BJ (cell line): ENCODE data around the gene IL17RE. TPM values are rescaled to one million over a fixed set of nuclear protein-coding genes. Genes with fewer than 3 reads are reported as not detected.
"Not testable (repeated sequence)": the region's sequence is repeated elsewhere in the genome, so short reads cannot be mapped to it uniquely, and the experiment has no call there.

Experiments
- CTCF ChIA-PET: fragments of 350-600 bp; formaldehyde crosslinking; extraction: SDS; loops from one replicate; lab custom pipeline; 2021; ENCODE audit warnings: antibody characterized with exemption, inconsistent platforms; lab: Yijun Ruan, JAX
- POLR2A ChIA-PET: fragments of 300-600 bp; sonication (Branson Sonifier 250); formaldehyde crosslinking; extraction: SDS; loops from one replicate; lab custom pipeline; 2021; ENCODE audit warnings: antibody characterized with exemption; lab: Charles Lee
- DNase-seq: peaks from one replicate; pipeline ENCODE4 v3.0.0-alpha.2; 2011; ENCODE audit warnings: low read depth
- H3K27me3 ChIP-seq: 2 replicates; pipeline ENCODE4 v1.6.0; 2011; ENCODE audit warnings: low read length; ENCODE audit not compliant: control insufficient read depth, insufficient read depth
- H3K36me3 ChIP-seq: 2 replicates; pipeline ENCODE4 v1.5.1; 2011; ENCODE audit warnings: low read length; ENCODE audit not compliant: control insufficient read depth, insufficient read depth
- H3K4me3 ChIP-seq: 2 replicates; pipeline ENCODE4 v1.5.1; 2011; ENCODE audit warnings: low read depth, mild to moderate bottlenecking, control low read depth, low read length
- polyA plus RNA-seq: library from polyadenylated mRNA; depleted of rRNA; stranded (reverse); fragments of >200 nt; gene quantifications from 2 replicates; pipeline ENCODE4 v1.2.3, GENCODE V29; 2011
- TF ChIP-seq, protein P1 (sequence below): IDR thresholded peaks from 2 replicates; pipeline ENCODE4 v1.5.1; 2011; ENCODE audit warnings: low read depth, mild to moderate bottlenecking, control low read depth, inconsistent platforms, low read length, moderate library complexity; ENCODE audit not compliant: insufficient read depth

Gene IL17RE
- polyA plus RNA-seq, 1 experiment, result 4.0 TPM

DNA sequence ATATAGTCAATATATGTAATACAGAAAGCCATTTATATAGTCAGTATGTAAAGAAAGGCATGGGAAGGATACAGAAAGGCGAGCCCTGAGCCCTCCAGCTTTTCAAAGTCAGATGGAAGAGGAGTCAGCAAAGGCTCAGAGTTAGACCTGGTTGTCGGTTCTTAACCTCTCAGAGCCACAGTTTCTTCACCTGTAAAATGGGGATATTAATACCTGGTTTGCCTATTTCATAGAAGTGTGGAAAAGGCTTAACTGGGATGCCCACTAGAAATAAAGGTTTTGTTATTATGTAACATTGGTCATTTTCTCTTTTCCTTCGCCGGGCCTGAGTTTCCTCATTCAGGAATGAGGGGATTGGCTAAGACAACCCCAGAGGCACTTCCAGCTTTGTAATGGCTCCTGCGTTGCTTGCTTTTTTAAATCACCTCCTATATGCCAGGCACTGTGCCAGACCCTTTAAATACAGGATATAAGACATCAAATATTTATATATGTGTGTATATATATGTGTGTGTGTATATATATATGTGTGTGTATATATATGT is 33.4 kb downstream of the IL17RE start:
- TF ChIP-seq, protein P1, sequence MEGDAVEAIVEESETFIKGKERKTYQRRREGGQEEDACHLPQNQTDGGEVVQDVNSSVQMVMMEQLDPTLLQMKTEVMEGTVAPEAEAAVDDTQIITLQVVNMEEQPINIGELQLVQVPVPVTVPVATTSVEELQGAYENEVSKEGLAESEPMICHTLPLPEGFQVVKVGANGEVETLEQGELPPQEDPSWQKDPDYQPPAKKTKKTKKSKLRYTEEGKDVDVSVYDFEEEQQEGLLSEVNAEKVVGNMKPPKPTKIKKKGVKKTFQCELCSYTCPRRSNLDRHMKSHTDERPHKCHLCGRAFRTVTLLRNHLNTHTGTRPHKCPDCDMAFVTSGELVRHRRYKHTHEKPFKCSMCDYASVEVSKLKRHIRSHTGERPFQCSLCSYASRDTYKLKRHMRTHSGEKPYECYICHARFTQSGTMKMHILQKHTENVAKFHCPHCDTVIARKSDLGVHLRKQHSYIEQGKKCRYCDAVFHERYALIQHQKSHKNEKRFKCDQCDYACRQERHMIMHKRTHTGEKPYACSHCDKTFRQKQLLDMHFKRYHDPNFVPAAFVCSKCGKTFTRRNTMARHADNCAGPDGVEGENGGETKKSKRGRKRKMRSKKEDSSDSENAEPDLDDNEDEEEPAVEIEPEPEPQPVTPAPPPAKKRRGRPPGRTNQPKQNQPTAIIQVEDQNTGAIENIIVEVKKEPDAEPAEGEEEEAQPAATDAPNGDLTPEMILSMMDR, result no peak
- Histone ChIP-seq H3K36me3 (peaks cover 3% of the 10 kb centered on the region; the same call in 1 of the 2 replicates), H3K4me3 (no peak overlapping the region), H3K27me3 (no peaks in the 10 kb centered on the region)
- ChIA-PET POLR2A (no interaction called here), CTCF (interaction anchor here (2.4 kb wide), 1 partner anchor 10 kb away, joined by 19 read pairs; no protein-coding TSS in a partner anchor)
- no peak for DNase-seq

DNA sequence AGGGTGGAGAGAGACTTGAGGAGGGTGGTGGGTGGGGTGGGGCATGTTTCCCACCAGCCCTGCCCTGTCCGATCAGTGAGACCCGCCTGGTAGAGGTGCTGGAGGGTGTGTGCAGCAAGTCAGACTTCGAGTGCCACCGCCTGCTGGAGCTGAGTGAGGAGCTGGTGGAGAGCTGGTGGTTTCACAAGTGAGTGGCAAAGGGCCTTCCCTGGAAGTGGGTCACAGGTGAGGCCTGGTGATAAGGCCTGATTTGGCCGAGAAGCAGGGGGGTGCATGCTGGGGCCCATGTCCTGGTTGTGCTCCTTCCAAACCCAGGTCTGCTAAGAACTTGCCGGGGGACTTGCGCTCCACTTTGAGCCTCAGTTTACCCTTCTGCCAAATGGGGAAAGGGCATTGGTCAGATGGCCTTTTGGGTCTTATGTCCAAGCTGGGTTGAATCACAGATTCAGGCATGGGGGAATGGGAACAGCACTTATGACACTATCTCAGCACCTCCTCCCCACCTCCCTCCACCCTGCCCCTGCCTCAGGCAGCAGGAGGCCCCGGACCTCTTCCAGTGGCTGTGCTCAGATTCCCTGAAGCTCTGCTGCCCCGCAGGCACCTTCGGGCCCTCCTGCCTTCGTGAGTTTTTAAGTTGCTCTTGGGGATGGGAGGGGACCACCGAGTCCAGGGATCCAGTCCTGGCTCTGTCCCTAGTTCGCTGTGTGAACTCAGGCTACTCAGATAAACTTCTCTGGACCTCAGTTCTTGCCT is 35.0 kb downstream of the IL17RE start:
- DNase-seq, result no peak
- no peaks in the 10 kb centered on the region for H3K27me3 ChIP-seq
- H3K36me3 ChIP-seq, result peaks cover 5% of the 10 kb centered on the region
- ChIA-PET CTCF (interaction anchor here (1.1 kb wide), 1 partner anchor 9 kb away, joined by 6 read pairs; no protein-coding TSS in a partner anchor), POLR2A (no interaction called here)
- TF ChIP-seq, protein P1, result no peak
- H3K4me3 ChIP-seq, result no peak overlapping the region

DNA sequence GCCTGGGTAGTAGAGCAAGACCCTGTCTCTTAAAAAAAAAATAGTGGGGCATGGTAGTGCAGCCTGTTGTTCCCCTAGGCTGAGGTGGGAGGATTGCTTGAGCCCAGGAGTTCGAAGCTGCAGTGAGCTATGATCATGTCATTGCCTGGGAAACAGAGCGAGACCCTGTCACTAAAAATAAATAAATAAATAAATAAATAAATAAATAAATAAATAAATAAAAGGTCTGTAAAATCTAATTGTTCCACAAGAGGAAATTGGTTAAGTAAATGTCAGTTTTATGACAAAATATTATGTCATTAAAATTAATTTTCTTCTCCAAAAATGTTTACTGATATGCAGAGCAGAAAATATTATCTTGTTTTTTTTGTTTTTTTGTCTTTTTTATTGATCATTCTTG is 36.3 kb downstream of the IL17RE start:
- Histone ChIP-seq H3K27me3 (no peaks in the 10 kb centered on the region), H3K36me3 (peaks cover 6% of the 10 kb centered on the region), H3K4me3 (no peak overlapping the region)
- ChIA-PET POLR2A (interaction anchor here (0.5 kb wide), 1 partner anchor 558 kb away, joined by 3 read pairs; no protein-coding TSS in a partner anchor), CTCF (no interaction called here)
- no peak for DNase-seq
- TF ChIP-seq, protein P1, result no peak

DNA sequence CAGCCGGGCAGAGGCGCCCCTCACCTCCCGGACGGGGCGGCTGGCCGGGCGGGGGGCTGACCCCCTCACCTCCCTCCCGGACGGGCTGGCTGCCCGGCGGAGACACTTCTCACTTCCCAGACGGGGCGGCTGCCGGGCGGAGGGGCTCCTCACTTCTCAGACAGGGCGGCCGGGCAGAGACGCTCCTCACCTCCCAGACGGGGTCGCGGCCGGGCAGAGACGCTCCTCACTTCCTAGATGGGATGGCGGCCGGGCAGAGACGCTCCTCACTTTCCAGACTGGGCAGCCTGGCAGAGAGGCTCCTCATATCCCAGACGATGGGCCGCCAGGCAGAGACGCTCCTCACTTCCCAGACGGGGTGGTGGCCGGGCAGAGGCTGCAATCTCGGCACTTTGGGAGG is 37.3 kb downstream of the IL17RE start:
- POLR2A ChIA-PET, H3K4me3 ChIP-seq, H3K36me3 ChIP-seq, H3K27me3 ChIP-seq, CTCF ChIA-PET, DNase-seq: not testable (repeated sequence)

DNA sequence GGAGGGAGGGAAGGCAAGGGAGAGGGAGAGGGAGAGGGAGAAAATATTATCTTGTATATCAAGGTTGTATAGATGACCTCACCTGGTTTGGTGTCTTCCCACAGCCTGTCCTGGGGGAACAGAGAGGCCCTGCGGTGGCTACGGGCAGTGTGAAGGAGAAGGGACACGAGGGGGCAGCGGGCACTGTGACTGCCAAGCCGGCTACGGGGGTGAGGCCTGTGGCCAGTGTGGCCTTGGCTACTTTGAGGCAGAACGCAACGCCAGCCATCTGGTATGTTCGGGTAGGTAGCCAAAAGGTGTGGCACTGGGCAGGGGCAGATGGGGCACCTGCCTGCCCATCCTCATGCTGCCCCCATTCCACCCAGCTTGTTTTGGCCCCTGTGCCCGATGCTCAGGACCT is 38.1 kb downstream of the IL17RE start:
- TF ChIP-seq, protein P1, result no peak
- no peaks in the 10 kb centered on the region for H3K27me3 ChIP-seq
- H3K36me3 ChIP-seq, result peaks cover 8% of the 10 kb centered on the region
- ChIA-PET POLR2A (no interaction called here), CTCF (no interaction called here)
- H3K4me3 ChIP-seq, result no peak overlapping the region
- DNase-seq, result no peak
